GM18519 (cell line): Measurements from ENCODE around the gene DPP8.
A peak's percentile ranks its signal among the peaks of the same experiment; 100 is the strongest.
"Not testable (repeated sequence)": the region's sequence is repeated elsewhere in the genome, so short reads cannot be mapped to it uniquely, and the experiment has no call there.

Experiments used
- ATAC-seq: cut with Tn5 transposase; IDR thresholded peaks from one replicate; pipeline ENCODE4 v1.9.1; 2021; ENCODE audit warnings: mild to moderate bottlenecking, moderate library complexity; ENCODE audit not compliant: unreplicated experiment, low FRiP score

DPP8 gene

DNA sequence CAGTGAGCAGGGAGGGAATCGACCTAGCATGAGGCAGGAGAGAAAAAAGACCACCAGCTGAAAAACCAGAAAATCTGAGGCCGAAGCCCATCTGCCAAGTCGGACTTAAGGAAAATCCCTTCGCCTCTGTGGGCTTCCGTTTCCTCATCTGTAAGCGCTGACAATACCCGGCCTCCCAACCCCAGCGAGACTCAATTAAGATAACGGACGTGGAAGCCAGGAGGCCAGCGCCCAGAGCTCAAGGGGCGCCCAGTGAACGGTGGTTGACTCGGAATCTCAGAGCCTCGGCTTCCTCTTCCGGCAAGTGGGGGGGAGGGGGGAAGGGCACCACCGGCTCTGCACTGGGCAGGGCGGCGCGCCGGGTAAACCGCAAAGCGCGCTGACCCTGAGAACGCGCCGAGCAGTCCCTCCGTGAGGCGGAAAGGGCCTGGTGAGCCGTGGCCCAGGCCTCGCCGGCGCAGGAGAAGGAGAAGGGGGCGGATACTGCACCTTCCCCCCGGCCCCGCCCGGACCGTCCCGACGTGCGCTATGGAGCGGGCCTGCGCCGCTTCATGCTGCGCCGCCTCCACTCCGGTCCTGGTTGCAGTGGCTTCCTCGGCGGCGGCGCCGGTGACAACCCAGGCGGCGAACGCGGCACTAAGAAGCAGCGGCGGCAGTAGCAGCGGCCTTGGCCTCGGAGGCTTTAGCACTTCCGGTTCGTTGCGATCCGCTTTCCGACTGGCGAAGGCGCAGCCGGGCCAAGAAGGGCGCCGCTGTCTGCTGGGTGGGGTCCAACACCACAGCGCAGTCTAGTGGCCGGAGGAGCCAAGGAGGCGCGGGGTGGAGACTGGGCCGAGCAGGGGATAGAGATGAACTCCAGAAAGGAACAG, at the start of gene DPP8:
Gene DPP8, minus strand, starts transcription at position 693 of the 869 bp plus-strand sequence. CDS start 5,136 bp downstream, outside the sequence.
- ATAC-seq: peak; percentile 70

- ATAC-seq: no peak
Observed at GRCh38 chr15:65561934-65562333, 44.4 kb upstream of the DPP8 start.

- no peak for ATAC-seq
Observed at GRCh38 chr15:65559941-65560340, 42.5 kb upstream of the DPP8 start.

GRCh38 chr15:65558997-65559760, 41.7 kb upstream of the DPP8 start:
- ATAC-seq: no peak

DNA sequence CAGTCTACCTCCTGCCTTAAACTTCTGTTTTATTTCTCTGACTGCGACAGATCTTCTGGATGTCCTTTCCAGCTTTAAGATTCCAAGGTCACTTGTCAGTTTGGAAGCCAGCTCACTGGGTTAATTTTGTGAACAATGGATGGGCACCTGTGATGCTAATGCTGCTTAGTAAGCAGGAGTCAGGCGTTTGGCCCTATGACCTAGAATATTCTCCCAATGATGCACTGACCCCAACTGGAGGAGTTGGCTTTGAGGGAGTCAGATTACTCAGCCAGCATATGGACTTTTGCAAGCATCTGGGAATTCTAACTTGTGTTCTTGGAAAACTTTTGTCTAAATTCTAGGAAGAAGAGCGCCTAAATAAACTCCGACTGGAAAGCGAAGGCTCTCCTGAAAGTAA, 40.8 kb upstream of the DPP8 start:
- ATAC-seq: no peak

DNA sequence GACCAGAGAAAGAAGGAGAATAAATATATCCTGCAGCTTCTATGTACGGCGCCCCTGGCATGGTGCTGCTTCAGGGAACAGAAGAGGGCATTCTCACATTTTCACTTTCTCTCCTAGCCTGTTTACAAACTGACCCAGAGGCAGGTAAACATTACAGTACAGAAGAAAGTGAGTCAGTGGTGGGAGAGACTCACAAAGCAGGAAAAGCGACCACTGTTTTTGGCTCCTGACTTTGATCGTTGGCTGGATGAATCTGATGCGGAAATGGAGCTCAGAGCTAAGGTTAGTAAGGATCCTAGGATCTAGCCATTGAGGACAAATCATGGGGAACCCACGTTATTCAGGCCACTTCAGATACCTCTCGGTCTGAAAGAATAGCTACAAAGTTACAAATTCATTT, 39.1 kb upstream of the DPP8 start:
- no peak for ATAC-seq

DNA sequence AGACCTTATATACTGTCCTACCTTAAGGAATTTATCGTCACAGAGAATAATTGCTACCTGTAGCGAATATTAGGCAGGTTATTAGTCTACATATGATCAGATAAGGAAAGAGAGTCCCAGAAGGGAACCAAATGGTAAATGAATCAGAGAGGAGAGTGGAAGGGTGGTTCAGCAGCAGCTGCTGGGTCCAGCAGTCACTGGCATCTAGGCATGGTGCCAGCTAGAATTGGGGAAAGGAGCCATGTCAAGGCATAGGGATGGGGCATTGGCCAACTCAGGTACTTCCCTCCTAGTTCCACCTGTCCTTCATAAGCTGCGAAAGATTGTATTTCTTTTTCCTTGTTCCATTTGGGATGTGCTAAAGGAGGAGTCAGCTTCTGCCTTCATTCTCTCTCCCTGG, 36.2 kb upstream of the DPP8 start:
- no peak for ATAC-seq

DNA sequence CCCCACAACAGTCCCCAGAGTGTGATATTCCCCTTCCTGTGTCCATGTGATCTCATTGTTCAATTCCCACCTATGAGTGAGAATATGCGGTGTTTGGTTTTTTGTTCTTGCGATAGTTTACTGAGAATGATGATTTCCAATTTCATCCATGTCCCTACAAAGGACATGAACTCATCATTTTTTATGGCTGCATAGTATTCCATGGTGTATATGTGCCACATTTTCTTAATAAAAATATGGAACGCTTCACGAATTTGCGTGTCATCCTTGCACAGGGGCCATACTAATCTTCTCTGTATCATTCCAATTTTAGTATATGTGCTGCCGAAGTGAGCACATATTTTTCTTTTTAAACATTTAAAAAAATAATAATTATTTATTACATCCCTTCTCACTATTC, 35.4 kb upstream of the DPP8 start:
- not testable (repeated sequence) for ATAC-seq

GRCh38 chr15:65551183-65551582, 33.7 kb upstream of the DPP8 start:
- ATAC-seq: no peak

DNA sequence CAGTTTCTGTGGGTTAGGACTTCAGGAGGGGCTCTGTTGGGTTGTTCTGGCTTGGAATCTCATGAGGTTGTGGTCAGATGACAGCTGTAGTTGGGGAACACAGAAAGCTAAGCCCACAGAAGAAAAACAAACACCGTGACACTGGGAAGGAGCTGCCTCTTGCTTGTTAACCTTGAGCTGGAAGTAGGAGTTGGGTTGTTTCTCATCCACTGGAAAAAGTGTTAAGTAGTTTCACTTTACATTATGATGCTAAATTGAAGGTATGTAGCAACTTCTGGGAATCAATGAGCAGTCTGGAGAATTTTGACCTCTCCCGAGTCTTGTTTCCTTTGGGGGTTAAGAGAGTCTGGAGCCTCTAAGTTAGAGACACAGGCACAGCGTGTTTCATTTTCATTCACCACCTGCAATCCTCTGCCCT, 33.2 kb upstream of the DPP8 start:
- ATAC-seq: no peak

- not testable (repeated sequence) for ATAC-seq
Observed at GRCh38 chr15:65549288-65549687, 31.8 kb upstream of the DPP8 start.

- ATAC-seq: no peak
Observed at GRCh38 chr15:65547841-65548240, 30.4 kb upstream of the DPP8 start.

DNA sequence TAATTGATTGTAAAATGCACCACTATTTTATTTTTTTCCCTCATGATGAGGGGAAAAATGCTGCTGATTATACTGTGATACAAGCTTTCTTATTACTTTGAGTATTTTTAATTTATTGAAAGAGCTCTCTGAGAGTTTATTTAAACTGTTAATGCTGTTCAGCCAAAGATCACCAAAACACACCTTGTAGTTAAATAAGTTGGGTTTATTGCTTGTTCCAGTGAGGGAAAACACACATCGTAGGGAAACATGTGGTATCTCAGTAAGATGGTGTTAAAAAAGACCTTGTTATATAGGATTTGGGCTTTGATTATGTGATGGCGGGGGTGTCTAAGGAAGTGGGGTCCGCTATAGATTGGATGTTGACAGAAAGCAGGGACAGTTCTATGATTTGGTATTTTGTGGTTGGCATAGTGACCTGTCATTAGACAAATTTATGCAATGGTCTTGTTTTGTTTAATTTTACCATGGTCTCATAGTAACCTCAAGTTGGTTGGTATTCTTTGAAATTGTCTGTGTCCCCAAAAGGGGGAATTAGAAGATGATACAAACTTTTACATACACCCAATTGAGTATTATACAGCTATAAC, 23.8 kb upstream of the DPP8 start:
- ATAC-seq: no peak

DNA sequence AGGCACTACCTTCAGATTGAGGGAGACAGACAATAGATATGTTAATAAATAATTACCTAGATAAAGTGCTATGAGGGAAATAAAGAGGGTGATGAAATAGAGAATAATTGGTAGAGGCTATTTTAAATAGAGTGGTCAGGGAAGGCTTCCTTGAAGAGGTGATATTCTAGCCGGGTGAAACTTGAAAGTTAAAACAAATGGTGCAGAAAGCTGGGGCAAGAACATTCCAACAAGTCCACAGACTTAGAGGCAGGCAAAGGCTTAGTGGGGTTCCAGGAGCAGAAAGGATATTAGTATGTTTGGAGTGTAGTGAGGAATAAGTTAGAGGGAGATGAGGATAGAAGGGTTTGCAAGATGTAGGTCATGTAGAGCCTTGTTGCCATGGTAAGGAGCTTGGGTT, 22.8 kb upstream of the DPP8 start:
- no peak for ATAC-seq

- ATAC-seq: no peak
Observed at GRCh38 chr15:65535192-65535591, 17.7 kb upstream of the DPP8 start.

- no peak for ATAC-seq
Observed at GRCh38 chr15:65533057-65533756, 15.7 kb upstream of the DPP8 start.

DNA sequence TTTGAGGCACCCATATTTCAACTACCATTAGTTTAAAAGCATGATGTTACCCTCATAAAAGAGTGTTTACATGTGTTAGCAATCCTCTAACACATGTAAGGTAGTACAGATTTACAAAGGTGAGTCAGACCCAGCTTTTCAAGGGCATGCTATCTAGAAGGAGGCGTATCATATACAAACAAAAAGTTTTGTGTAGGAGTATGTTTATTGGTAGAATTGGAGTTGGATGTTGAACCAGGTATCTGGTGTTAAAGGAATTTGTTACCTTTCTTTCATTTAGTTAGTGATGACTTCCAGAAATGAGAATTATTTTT, 15.2 kb upstream of the DPP8 start:
- ATAC-seq: no peak

DNA sequence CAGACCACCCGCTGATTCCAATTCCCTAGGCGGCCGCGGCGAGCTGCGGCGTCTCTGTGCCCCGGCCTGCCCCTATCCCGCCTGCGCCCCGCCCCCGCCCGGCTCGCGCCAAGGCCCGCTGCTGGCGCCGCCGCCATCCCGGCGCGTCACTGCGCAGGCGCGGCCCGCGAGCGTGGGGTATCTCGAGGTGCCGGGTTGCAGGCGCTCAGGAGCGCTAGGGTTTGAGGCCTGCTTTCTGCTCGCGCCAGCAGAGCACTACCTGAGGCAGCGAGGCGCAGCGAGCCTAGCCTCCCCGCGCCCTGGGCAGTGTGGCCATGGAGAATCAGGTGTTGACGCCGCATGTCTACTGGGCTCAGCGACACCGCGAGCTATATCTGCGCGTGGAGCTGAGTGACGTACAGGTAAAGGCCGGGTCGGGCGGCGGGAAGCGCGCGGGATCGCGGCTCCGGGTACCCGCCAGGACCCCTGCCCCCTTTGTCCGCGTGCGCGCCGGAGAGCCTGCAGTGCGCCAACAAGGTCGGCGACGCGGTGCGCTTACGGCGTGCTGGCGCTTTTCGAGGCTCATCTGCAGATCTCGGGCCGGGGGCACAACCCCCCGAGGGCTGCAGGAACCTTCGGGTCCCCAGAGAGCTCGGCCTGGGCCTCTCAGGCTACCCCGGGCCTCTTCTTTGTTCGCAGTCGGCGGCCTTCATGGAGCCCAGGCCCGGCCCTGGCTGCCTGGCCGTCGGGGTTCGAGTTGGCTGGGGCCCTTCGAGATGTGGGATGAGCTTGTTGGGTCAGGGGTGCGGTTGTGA, 13.0 kb upstream of the DPP8 start, which contains the start of gene HACD3:
Gene HACD3, plus strand, starts transcription at position 146 of the 794 bp plus-strand sequence. Its CDS starts 169 bp downstream, at position 315.
- ATAC-seq: peak; percentile 53

DNA sequence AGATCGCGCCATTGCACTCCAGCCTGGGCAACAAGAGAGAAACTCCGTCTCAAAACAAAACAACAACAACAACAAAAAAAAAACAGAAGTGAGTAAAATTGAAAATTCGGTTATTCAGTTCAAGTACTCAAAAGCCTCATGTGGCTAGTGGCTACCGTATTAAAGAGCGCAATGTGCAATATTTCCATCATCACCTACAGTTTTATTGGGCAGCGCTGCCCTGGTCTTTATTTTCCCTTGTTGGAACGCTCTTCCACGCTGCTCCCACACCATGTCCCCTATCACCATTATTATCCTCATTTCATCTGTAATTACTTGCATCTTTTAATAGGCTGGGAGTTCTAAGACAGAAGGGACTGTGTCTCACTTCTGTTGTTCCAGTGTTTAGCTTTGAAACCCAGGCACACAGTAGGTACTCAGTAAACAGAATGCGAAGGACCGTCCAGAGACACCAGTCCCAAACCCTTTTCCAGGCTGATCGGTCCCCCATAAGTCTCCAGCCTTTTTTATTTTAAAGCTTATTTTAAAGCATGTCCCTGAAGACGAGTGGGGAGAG, 12.4 kb upstream of the DPP8 start:
- ATAC-seq: no peak
